OCI-LY3 (cell line): ENCODE data around the gene CFAP57.

Experiments used
- H2AFZ ChIP-seq: fragments of 200-600, 300-600 bp; shearing (Covaris generic); 2 replicates; pipeline ENCODE4 v1.6.0; 2014; ENCODE audit warnings: antibody characterized with exemption, low read depth, low read length
- H3K27ac ChIP-seq: fragments of 200-600, 300-600 bp; sonication (generic); 2 replicates; pipeline ENCODE4 v1.5.1; 2014; ENCODE audit warnings: mild to moderate bottlenecking, low read length, moderate library complexity, mixed read lengths
- H3K27me3 ChIP-seq: fragments of 200-600, 300-600 bp; sonication (generic); 2 replicates; pipeline ENCODE4 v1.6.1; 2014; ENCODE audit warnings: low read depth, low read length, mixed read lengths
- H3K36me3 ChIP-seq: fragments of 200-600, 300-600 bp; sonication (generic); replicated peaks from 2 replicates; pipeline ENCODE3; 2014; ENCODE audit warnings: low read depth, low read length, mixed read lengths
- H3K4me1 ChIP-seq: fragments of 300-600, 200-600 bp; sonication (generic); 2 replicates; pipeline ENCODE4 v1.6.1; 2014; ENCODE audit warnings: low read length, mixed read lengths
- H3K4me2 ChIP-seq: fragments of 200-600, 300-600 bp; sonication (generic); 2 replicates; pipeline ENCODE4 v1.6.1; 2014; ENCODE audit warnings: low read length, mixed read lengths
- H3K4me3 ChIP-seq: fragments of 300-600, 200-600 bp; sonication (generic); 2 replicates; pipeline ENCODE4 v1.5.1; 2014; ENCODE audit warnings: antibody characterized with exemption, mild to moderate bottlenecking, low read length, moderate library complexity
- H3K79me2 ChIP-seq: fragments of 300-600, 200-600 bp; shearing (Covaris generic); 2 replicates; pipeline ENCODE4 v1.6.1; 2014; ENCODE audit warnings: mild to moderate bottlenecking, low read length, mixed read lengths
- H3K9ac ChIP-seq: fragments of 300-600, 200-600 bp; shearing (Covaris generic); 2 replicates; pipeline ENCODE4 v1.6.0; 2014; ENCODE audit warnings: mild to moderate bottlenecking, low read length, moderate library complexity
- H3K9me3 ChIP-seq: fragments of 200-600, 300-600 bp; shearing (Covaris generic); 2 replicates; pipeline ENCODE4 v1.6.1; 2014; ENCODE audit warnings: low read length, mixed read lengths; ENCODE audit not compliant: insufficient read depth
- H4K20me1 ChIP-seq: fragments of 200-600, 300-600 bp; sonication (generic); 2 replicates; pipeline ENCODE4 v1.6.1; 2016; ENCODE audit warnings: low read length, mixed read lengths; ENCODE audit not compliant: insufficient read depth
- EZH2phosphoT487 ChIP-seq: fragments of 200-600 bp; shearing (Covaris generic); IDR thresholded peaks from 2 replicates; pipeline ENCODE4 v1.6.1; 2018; ENCODE audit warnings: antibody characterized with exemption, mixed run types, low read depth
- TF ChIP-seq, protein P1 (sequence below): fragments of 200-600, 300-600 bp; sonication (generic); IDR thresholded peaks from 2 replicates; pipeline ENCODE4 v1.5.1; 2014; ENCODE audit warnings: antibody characterized with exemption, low read length, low read depth

Gene CFAP57

DNA sequence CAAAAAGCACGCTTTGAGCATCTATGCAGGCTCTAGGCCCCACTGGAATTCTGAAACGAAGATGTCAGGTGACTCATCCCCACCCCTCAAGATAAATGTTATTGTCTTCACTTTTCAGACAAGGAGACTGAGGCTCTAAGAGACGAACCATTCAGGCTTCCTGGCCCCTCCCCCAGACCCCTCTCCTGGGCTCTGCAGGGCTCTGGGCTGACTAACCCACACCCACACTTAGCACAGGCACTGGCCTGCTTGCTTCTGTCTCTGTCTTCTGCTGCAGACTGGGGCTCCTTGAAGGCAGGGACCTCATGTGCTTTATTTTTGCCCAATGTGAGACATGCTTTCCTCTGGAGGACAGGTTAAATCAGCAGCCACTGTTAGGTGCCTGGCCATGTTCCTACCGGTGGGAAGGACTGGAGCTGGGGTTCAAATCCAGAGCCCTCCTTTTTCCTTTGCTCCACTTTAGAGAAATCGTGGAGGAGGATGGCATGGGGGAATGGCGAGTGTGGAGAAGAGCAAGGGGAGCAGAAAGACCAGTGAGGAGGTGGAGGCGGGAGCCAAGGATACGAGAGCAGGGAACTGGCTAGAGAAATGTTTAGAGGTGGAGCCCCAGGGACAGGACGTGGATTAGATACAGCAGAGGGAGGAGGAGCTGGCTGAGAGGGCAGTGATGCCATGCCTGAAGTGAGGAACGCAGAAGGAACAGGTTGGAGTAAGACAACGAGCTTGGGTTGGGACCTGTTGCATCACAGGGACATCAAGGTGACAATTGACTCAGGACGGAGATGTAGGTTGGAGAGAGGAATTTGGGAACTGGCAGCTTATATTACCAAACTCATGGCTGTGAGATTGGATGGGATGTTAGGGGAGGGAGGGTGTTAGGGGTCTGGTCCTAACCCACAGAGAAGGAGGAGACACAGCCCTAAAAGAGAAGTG lies 99.3 kb downstream of the CFAP57 start:
- no peak for TF ChIP-seq EZH2phosphoT487
- TF ChIP-seq, protein P1, sequence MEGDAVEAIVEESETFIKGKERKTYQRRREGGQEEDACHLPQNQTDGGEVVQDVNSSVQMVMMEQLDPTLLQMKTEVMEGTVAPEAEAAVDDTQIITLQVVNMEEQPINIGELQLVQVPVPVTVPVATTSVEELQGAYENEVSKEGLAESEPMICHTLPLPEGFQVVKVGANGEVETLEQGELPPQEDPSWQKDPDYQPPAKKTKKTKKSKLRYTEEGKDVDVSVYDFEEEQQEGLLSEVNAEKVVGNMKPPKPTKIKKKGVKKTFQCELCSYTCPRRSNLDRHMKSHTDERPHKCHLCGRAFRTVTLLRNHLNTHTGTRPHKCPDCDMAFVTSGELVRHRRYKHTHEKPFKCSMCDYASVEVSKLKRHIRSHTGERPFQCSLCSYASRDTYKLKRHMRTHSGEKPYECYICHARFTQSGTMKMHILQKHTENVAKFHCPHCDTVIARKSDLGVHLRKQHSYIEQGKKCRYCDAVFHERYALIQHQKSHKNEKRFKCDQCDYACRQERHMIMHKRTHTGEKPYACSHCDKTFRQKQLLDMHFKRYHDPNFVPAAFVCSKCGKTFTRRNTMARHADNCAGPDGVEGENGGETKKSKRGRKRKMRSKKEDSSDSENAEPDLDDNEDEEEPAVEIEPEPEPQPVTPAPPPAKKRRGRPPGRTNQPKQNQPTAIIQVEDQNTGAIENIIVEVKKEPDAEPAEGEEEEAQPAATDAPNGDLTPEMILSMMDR = no peak
- Histone ChIP-seq H3K9me3 (no peaks in the 10 kb centered on the region), H3K4me3 (no peak overlapping the region), H4K20me1 (no peaks in the 10 kb centered on the region), H2AFZ (no peak overlapping the region), H3K27ac (no peak overlapping the region), H3K9ac (no peak overlapping the region), H3K4me1 (no peaks in the 10 kb centered on the region), H3K36me3 (no peaks in the 10 kb centered on the region), H3K27me3 (no peaks in the 10 kb centered on the region), H3K4me2 (no peak overlapping the region), H3K79me2 (no peaks in the 10 kb centered on the region)

DNA sequence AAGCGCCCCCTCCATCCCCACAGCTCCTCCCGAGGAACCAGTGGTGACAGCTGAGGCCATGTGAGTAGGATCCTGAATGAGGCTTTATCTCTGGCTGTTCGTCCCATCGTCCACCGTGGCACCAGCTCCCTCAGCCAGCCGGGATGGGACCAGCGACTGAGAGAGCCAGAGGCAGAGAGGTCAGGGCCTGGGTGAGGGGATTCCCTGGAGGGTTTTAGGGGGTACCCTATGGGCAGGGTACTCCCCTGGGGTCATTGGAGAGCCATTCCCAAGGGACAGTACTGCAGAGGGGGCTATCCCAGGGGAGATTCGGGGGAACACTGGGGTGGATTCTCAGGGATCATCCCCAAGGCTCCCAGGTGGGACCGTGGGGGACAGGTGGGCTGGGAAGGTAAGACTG lies 100.0 kb downstream of the CFAP57 start:
- H3K9ac ChIP-seq = no peak overlapping the region
- H3K4me2 ChIP-seq = no peak overlapping the region
- H3K27me3 ChIP-seq = no peaks in the 10 kb centered on the region
- H3K79me2 ChIP-seq = no peaks in the 10 kb centered on the region
- TF ChIP-seq, protein P1 = no peak
- TF ChIP-seq EZH2phosphoT487 = no peak
- H3K9me3 ChIP-seq = no peaks in the 10 kb centered on the region
- H3K4me3 ChIP-seq = no peak overlapping the region
- no peaks in the 10 kb centered on the region for H3K4me1 ChIP-seq
- no peak overlapping the region for H3K27ac ChIP-seq
- H4K20me1 ChIP-seq = no peaks in the 10 kb centered on the region
- H2AFZ ChIP-seq = no peak overlapping the region
- no peaks in the 10 kb centered on the region for H3K36me3 ChIP-seq

DNA sequence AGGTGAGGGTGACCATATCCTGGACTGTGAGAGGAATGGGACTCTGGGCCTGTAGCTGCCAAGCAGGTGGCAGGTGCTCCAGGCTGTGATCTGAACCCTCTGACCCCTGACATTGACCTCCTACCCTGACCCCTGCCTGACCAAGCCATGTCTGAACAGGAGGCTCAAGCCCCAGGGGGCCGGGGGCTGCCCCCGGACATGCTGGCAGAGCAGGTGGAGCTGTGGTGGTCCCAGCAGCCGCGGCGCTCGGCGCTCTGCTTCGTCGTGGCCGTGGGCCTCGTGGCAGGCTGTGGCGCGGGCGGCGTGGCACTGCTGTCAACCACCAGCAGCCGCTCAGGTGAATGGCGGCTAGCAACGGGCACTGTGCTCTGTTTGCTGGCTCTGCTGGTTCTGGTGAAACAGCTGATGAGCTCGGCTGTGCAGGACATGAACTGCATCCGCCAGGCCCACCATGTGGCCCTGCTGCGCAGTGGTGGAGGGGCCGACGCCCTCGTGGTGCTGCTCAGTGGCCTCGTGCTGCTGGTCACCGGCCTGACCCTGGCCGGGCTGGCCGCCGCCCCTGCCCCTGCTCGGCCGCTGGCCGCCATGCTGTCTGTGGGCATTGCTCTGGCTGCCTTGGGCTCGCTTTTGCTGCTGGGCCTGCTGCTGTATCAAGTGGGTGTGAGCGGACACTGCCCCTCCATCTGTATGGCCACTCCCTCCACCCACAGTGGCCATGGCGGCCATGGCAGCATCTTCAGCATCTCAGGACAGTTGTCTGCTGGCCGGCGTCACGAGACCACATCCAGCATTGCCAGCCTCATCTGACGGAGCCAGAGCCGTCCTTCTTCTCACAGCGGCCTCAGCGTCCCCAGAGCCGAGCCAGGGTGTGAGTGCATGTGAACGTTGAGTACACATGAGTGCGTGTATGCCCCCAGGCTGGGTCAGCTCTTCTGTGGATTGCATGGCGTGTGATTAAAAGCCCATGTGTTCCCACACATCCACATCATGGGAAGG lies 100.7 kb downstream of the CFAP57 start:
- TF ChIP-seq, protein P1 = no peak
- no peak for TF ChIP-seq EZH2phosphoT487
- Histone ChIP-seq H3K79me2 (no peaks in the 10 kb centered on the region), H3K4me3 (no peak overlapping the region), H3K27ac (no peak overlapping the region), H3K4me1 (no peaks in the 10 kb centered on the region), H2AFZ (no peak overlapping the region), H3K36me3 (no peaks in the 10 kb centered on the region), H4K20me1 (no peaks in the 10 kb centered on the region), H3K9ac (no peak overlapping the region), H3K27me3 (no peaks in the 10 kb centered on the region), H3K9me3 (no peaks in the 10 kb centered on the region), H3K4me2 (no peak overlapping the region)

DNA sequence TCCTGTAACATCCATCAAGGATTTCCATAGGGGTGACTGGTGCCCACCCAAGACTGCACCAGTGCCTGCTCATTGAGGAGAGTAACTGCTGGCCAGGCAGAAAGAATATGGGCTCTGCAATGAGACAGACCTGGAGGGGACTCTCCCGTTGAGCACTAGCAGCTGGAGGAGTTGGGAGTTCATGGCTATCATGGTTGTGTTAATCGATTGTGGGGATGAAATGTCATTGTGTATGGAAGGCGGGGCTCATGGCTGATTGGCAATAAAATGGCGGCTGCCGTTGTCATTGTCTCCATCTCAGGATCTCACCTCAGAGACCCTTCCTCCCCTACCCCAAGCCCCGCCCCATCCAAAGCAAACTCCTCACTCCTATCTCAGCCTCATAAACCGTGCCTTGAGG lies 101.6 kb downstream of the CFAP57 start:
- no peak overlapping the region for H2AFZ ChIP-seq
- H4K20me1 ChIP-seq = no peaks in the 10 kb centered on the region
- H3K36me3 ChIP-seq = no peaks in the 10 kb centered on the region
- no peaks in the 10 kb centered on the region for H3K79me2 ChIP-seq
- H3K9ac ChIP-seq = no peak overlapping the region
- H3K4me3 ChIP-seq = no peak overlapping the region
- TF ChIP-seq, protein P1 = no peak
- no peak for TF ChIP-seq EZH2phosphoT487
- no peaks in the 10 kb centered on the region for H3K9me3 ChIP-seq
- H3K4me2 ChIP-seq = no peak overlapping the region
- H3K27ac ChIP-seq = no peak overlapping the region
- no peaks in the 10 kb centered on the region for H3K27me3 ChIP-seq
- no peaks in the 10 kb centered on the region for H3K4me1 ChIP-seq
